ENCODE results near the gene MTURN. TPM values are rescaled to one million over a fixed set of nuclear protein-coding genes. Genes with fewer than 3 reads are reported as not detected.
A peak's percentile ranks its signal among the peaks of the same experiment; 100 is the strongest.

Gene MTURN
- total RNA-seq, 1 experiment from 2014 or later: 89.4 TPM

DNA sequence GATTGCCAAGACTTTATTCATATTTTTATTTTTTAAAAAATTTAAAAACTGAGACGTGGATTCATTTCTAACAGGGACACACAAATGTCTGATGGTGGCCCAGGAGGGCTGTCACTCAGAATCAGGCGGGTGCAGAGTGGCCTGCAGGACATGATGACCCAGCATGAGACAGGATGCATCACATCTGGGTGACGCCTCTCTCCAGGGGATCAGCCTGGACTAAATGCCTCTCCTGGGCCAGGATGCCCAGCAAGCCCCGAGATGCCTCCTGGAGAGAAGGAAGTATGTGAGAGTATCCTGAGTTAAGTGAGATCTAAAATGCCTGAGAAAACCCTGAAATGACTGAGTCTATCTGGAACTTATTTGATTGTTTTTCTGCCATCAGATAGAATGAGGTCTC, 16.9 kb upstream of the MTURN start:
- peaks cover 11% of the 10 kb centered on the region for H3K9me3 ChIP-seq (ENCODE audit: low read length)
- no peak overlapping the region for H3K4me3 ChIP-seq (ENCODE audit: low read length)
- DNase-seq: no peak
- peak overlapping the region; percentile 95 for H3K27ac ChIP-seq (ENCODE audit: low read length)
- H3K9ac ChIP-seq (ENCODE audit: low read length): no peak overlapping the region
- H3K4me2 ChIP-seq (ENCODE audit: low read depth, low read length, poor library complexity, severe bottlenecking): no peak overlapping the region
- H3K4me1 ChIP-seq (ENCODE audit: low read length): peaks cover 71% of the 10 kb centered on the region
- H3K36me3 ChIP-seq (ENCODE audit: insufficient read depth, low read length): peaks cover 12% of the 10 kb centered on the region
- no peaks in the 10 kb centered on the region for H3K27me3 ChIP-seq (ENCODE audit: low read length)
- H3K79me2 ChIP-seq (ENCODE audit: low read length): no peaks in the 10 kb centered on the region
- H2AFZ ChIP-seq (ENCODE audit: low read length): no peak overlapping the region
- no peaks in the 10 kb centered on the region for H4K20me1 ChIP-seq (ENCODE audit: insufficient read depth, low read depth, low read length)
- H3K9me2 ChIP-seq (replicated peaks; ENCODE audit: insufficient read depth, low read length): no peaks in the 10 kb centered on the region

DNA sequence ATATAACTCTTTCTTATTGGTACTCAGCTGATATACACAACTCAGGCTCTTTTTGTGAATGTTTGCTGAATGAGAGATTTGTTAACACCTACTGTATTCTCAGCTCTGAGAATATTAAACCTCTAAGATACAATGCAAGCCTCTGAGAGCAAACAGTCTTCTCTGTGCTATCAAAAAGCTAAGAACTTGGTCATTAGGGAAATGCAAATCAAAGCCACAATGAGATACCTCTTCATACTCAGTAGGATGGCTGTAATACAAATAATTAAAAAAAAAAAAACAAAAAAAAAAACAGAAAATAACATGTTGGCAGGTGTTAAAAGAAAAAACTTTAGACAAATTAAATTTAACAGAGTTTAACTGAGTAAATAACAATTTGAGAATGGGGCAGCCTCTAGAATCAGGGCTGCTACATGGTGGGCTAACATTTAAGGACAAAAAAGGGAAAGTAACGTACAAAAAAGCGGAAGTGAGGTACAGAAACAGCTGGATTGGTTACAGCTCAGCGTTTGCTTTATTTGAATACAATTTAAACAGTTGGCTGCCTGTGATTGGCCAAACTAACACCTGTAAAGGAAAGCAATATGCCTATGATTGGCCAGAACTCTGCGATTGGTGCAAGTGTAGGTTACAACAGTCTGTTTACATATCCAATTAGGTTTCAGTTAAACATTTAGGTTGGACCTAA, 14.8 kb upstream of the MTURN start:
- H3K36me3 ChIP-seq (ENCODE audit: insufficient read depth, low read length): peaks cover 5% of the 10 kb centered on the region; the same call in 1 of the 2 replicates
- H3K79me2 ChIP-seq (ENCODE audit: low read length): no peaks in the 10 kb centered on the region
- 0 out of 2 replicates have a peak, but pooled peaks cover 4% of the 10 kb centered on the region for H3K9me3 ChIP-seq (ENCODE audit: low read length)
- no peaks in the 10 kb centered on the region for H3K9me2 ChIP-seq (replicated peaks; ENCODE audit: insufficient read depth, low read length)
- no peaks in the 10 kb centered on the region for H4K20me1 ChIP-seq (ENCODE audit: insufficient read depth, low read depth, low read length)
- no peak overlapping the region for H2AFZ ChIP-seq (ENCODE audit: low read length)
- peaks cover 62% of the 10 kb centered on the region for H3K4me1 ChIP-seq (ENCODE audit: low read length)
- peak overlapping the region; percentile 59 for H3K4me2 ChIP-seq (ENCODE audit: low read depth, low read length, poor library complexity, severe bottlenecking)
- DNase-seq: peak; percentile 82
- peak overlapping the region; percentile 96 for H3K27ac ChIP-seq (ENCODE audit: low read length)
- 0 out of 2 replicates have a peak overlapping the region, but pooled peaks have one; percentile 2 for H3K4me3 ChIP-seq (ENCODE audit: low read length)
- no peaks in the 10 kb centered on the region for H3K27me3 ChIP-seq (ENCODE audit: low read length)
- peak overlapping the region; percentile 43 for H3K9ac ChIP-seq (ENCODE audit: low read length)

- H3K9me3 ChIP-seq (ENCODE audit: low read length): no peaks in the 10 kb centered on the region
- peak overlapping the region; percentile 65 for H3K4me2 ChIP-seq (ENCODE audit: low read depth, low read length, poor library complexity, severe bottlenecking)
- peak overlapping the region; percentile 64 for H3K4me3 ChIP-seq (ENCODE audit: low read length)
- peaks cover 36% of the 10 kb centered on the region for H3K79me2 ChIP-seq (ENCODE audit: low read length)
- H3K27me3 ChIP-seq (ENCODE audit: low read length): no peaks in the 10 kb centered on the region
- H3K27ac ChIP-seq (ENCODE audit: low read length): 0 out of 2 replicates have a peak overlapping the region, but pooled peaks have one; percentile 12
- H3K9me2 ChIP-seq (replicated peaks; ENCODE audit: insufficient read depth, low read length): no peaks in the 10 kb centered on the region
- H4K20me1 ChIP-seq (ENCODE audit: insufficient read depth, low read depth, low read length): no peaks in the 10 kb centered on the region
- peak overlapping the region; percentile 5; the same call in 1 of the 2 replicates for H2AFZ ChIP-seq (ENCODE audit: low read length)
- peak overlapping the region; percentile 96 for H3K9ac ChIP-seq (ENCODE audit: low read length)
- peaks cover 37% of the 10 kb centered on the region for H3K4me1 ChIP-seq (ENCODE audit: low read length)
- peaks cover 4% of the 10 kb centered on the region; the same call in 1 of the 2 replicates for H3K36me3 ChIP-seq (ENCODE audit: insufficient read depth, low read length)
- no peak for DNase-seq
Observed at GRCh38 chr7:30133736-30134610, 813 bp upstream of the MTURN start.

DNA sequence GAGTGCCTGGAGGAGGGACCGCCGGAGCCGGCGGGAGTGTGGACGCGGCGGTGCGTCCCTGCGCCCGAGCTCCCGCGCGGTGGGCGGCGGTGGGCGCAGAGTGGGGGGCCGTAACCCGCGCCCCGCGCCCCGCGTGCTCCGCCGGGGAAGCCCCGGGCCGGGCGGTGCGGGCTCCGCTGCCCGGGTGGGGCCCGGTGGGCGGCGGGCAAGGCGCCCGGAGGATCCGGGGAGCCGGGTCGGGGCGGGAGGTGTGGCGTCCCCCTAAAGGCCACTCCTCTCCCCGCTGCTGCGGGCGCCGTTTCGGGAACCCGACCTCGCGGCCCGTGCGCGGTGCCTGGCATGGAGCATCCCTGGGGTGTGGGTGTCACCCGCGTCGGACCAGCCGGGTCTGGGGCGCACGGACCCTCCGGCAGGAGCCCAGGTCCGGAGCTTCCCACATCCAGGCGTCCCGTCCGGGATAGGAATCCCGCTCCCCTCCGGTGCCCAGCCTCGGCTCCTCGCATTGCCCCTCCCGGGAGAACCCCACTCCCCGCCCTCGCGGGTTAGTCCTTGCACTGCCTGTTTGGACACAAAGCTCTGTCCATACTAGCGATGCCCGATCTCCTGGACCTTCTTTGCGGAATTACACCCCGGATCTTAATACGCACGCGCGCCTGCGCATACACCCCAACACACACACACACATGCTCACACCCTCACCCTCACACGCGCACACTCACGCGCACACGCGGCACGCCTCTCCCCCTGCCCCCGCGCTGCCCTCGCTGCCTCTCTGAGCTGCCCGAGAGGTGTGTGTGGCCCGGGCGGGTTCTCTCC, 723 bp downstream of the MTURN start:
- Histone ChIP-seq H3K9me3 (ENCODE audit: low read length) (no peaks in the 10 kb centered on the region), H2AFZ (ENCODE audit: low read length) (peak overlapping the region; percentile 47; the same call in 1 of the 2 replicates), H3K36me3 (ENCODE audit: insufficient read depth, low read length) (no peaks in the 10 kb centered on the region), H3K4me3 (ENCODE audit: low read length) (peak overlapping the region; percentile 92), H4K20me1 (ENCODE audit: insufficient read depth, low read depth, low read length) (no peaks in the 10 kb centered on the region), H3K79me2 (ENCODE audit: low read length) (peaks cover 51% of the 10 kb centered on the region), H3K9ac (ENCODE audit: low read length) (peak overlapping the region; percentile 96), H3K9me2 (replicated peaks; ENCODE audit: insufficient read depth, low read length) (no peaks in the 10 kb centered on the region), H3K4me2 (ENCODE audit: low read depth, low read length, poor library complexity, severe bottlenecking) (peak overlapping the region; percentile 92), H3K4me1 (ENCODE audit: low read length) (peaks cover 52% of the 10 kb centered on the region), H3K27ac (ENCODE audit: low read length) (peak overlapping the region; percentile 82), H3K27me3 (ENCODE audit: low read length) (no peaks in the 10 kb centered on the region)
- peak; percentile 90 for DNase-seq

DNA sequence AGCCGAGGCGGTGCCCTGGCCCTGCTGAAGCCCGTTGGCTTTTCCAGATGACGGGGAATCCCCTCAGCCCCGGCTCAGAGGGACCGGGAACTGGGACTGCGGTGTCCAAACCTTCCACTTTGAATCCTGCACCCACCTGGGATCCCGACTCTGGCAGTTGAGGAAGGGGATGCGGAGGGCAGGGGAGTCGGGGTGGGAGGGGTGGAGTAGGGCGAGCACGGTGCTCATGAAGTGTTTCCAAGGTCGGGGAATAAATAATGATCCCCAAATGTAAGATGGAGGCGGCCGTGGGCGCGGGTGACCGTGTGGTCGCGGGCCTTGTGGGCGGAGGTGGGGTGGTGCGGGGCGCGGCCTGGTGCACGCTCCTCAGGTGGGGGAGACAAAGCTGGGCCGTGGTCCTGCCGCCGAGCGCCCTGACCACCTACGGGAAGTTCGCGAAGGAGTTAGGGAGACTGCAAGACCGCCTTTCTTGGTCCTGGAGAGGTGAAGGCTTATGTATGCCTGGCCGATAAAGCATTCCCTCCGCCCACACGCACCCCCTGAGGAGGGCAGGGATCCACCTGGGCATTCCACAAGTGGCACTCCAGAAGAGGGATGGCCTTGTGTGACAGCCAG, 1.4 kb downstream of the MTURN start:
- no peaks in the 10 kb centered on the region for H3K36me3 ChIP-seq (ENCODE audit: insufficient read depth, low read length)
- H3K4me1 ChIP-seq (ENCODE audit: low read length): peaks cover 57% of the 10 kb centered on the region
- peak overlapping the region; percentile 96 for H3K9ac ChIP-seq (ENCODE audit: low read length)
- H3K9me2 ChIP-seq (replicated peaks; ENCODE audit: insufficient read depth, low read length): no peaks in the 10 kb centered on the region
- peak overlapping the region; percentile 92 for H3K4me2 ChIP-seq (ENCODE audit: low read depth, low read length, poor library complexity, severe bottlenecking)
- H3K27me3 ChIP-seq (ENCODE audit: low read length): no peaks in the 10 kb centered on the region
- peak overlapping the region; percentile 82 for H3K27ac ChIP-seq (ENCODE audit: low read length)
- no peaks in the 10 kb centered on the region for H3K9me3 ChIP-seq (ENCODE audit: low read length)
- peaks cover 59% of the 10 kb centered on the region for H3K79me2 ChIP-seq (ENCODE audit: low read length)
- no peaks in the 10 kb centered on the region for H4K20me1 ChIP-seq (ENCODE audit: insufficient read depth, low read depth, low read length)
- H3K4me3 ChIP-seq (ENCODE audit: low read length): peak overlapping the region; percentile 92
- no peak for DNase-seq
- peak overlapping the region; percentile 47; the same call in 1 of the 2 replicates for H2AFZ ChIP-seq (ENCODE audit: low read length)

DNA sequence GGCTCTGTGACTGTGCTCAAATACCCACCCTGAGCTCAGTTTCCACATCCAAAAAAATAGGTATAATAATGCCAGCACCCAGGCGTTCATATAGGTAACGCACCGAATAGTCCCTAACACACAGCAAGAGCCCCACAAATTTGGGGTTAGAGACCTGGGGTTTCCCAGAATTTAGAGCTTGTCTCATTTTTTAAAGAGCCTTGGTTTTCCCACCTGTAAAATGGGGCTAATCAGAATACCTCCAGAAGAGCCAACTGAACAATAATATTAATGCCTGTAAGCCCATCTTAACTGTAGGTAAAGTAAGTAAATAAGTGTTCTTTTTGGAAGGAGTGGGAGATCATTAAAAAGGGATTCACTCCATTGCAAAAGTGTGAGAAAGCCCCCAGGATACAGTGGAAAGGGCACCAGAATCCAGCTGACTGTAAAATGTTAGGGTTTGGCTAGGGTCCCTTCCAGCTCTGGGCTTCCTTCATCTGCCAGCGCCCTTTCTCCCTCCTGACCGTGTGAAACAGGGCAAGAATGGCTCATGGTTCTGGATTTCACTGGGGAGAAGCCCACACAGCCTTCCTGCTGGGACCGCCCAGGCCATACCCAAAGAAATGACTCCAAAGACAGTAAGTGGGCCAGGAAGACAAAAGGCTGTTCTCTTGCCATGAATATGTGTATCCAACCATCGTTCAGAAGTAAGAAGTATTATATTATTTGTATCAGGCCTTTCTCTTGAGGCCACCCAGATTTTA, 2.1 kb downstream of the MTURN start:
- Histone ChIP-seq H2AFZ (ENCODE audit: low read length) (no peak overlapping the region), H3K27me3 (ENCODE audit: low read length) (no peaks in the 10 kb centered on the region), H4K20me1 (ENCODE audit: insufficient read depth, low read depth, low read length) (no peaks in the 10 kb centered on the region), H3K4me3 (ENCODE audit: low read length) (peak overlapping the region; percentile 92), H3K4me1 (ENCODE audit: low read length) (peaks cover 64% of the 10 kb centered on the region), H3K9ac (ENCODE audit: low read length) (peak overlapping the region; percentile 96), H3K36me3 (ENCODE audit: insufficient read depth, low read length) (no peaks in the 10 kb centered on the region), H3K79me2 (ENCODE audit: low read length) (peaks cover 66% of the 10 kb centered on the region), H3K9me3 (ENCODE audit: low read length) (no peaks in the 10 kb centered on the region), H3K4me2 (ENCODE audit: low read depth, low read length, poor library complexity, severe bottlenecking) (peak overlapping the region; percentile 92), H3K27ac (ENCODE audit: low read length) (peak overlapping the region; percentile 82), H3K9me2 (replicated peaks; ENCODE audit: insufficient read depth, low read length) (no peaks in the 10 kb centered on the region)
- no peak for DNase-seq

GRCh38 chr7:30139836-30140384, 5.1 kb downstream of the MTURN start:
- no peaks in the 10 kb centered on the region for H4K20me1 ChIP-seq (ENCODE audit: insufficient read depth, low read depth, low read length)
- no peak for DNase-seq
- H3K9ac ChIP-seq (ENCODE audit: low read length): peak overlapping the region; percentile 17; the same call in 1 of the 2 replicates
- H3K9me3 ChIP-seq (ENCODE audit: low read length): no peaks in the 10 kb centered on the region
- no peaks in the 10 kb centered on the region for H3K9me2 ChIP-seq (replicated peaks; ENCODE audit: insufficient read depth, low read length)
- H3K4me1 ChIP-seq (ENCODE audit: low read length): peaks cover 85% of the 10 kb centered on the region
- H3K27ac ChIP-seq (ENCODE audit: low read length): peak overlapping the region; percentile 57
- peaks cover 95% of the 10 kb centered on the region for H3K79me2 ChIP-seq (ENCODE audit: low read length)
- H3K4me3 ChIP-seq (ENCODE audit: low read length): no peak overlapping the region
- H3K27me3 ChIP-seq (ENCODE audit: low read length): no peaks in the 10 kb centered on the region
- H3K36me3 ChIP-seq (ENCODE audit: insufficient read depth, low read length): no peaks in the 10 kb centered on the region
- H2AFZ ChIP-seq (ENCODE audit: low read length): no peak overlapping the region
- H3K4me2 ChIP-seq (ENCODE audit: low read depth, low read length, poor library complexity, severe bottlenecking): peak overlapping the region; percentile 41
